GM19455 (cell line): ENCODE measurements around the gene ZFAND4.
"Not testable (repeated sequence)": the region's sequence is repeated elsewhere in the genome, so short reads cannot be mapped to it uniquely, and the experiment has no call there.

Experiments
- ATAC-seq: cut with Tn5 transposase; IDR thresholded peaks from one replicate; pipeline ENCODE4 v1.9.1; 2021; ENCODE audit not compliant: unreplicated experiment

ZFAND4 gene

DNA sequence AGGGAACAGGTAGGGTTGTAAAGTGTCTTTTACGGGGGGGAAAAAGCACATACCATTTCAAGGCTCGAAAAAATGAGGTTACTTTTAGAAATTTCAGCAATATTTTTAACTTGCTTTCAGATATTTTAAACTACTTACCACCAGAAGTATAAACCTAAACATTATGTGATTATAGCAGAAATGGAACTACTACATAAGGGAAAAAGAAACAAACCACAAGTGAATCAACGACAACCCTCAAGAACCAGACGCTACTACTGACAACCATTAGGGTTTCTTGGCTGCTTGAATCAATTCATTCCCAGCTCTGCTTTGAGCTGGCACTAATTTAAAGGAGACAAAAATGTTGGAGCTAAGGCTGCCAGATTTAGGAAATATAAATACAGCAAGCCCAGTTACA, 80.1 kb downstream of the ZFAND4 start:
- no peak for ATAC-seq

DNA sequence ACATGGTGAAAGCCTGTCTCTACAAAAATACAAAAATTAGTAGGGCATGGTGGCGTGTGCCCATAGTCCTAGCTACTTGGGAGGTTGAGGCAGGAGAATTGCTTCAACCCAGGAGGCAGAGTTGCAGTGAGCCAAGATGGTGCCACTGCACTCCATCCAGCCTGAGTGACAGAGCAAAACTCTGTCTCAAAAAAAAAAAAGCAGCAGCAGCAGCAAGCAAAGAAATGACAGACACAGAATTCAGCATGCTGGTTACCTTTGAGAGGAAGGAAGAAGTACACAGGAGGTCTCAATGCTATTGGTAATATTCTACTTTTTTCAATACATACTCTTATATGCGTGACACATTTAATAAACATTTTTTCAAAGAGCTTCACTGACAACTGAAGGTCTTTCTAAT, 81.3 kb downstream of the ZFAND4 start:
- ATAC-seq, result no peak

DNA sequence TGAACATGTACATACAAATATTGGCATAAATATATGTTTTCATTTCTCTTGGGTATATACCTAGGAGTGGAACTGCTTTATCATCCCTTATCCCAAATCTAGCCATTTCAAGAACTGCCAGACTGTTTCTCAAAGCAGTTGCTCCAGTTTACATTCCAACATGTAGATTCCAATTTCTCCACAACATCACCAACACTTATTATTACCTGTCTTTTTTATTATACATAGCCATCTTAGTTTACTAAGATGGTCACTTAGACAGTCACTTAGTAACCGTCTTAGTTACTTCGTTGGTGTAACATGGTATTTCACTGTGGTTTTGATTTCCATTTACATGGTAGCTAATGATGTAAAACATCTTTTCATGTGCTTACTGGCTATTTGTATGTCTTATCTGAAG, 82.7 kb downstream of the ZFAND4 start:
- ATAC-seq, result no peak

DNA sequence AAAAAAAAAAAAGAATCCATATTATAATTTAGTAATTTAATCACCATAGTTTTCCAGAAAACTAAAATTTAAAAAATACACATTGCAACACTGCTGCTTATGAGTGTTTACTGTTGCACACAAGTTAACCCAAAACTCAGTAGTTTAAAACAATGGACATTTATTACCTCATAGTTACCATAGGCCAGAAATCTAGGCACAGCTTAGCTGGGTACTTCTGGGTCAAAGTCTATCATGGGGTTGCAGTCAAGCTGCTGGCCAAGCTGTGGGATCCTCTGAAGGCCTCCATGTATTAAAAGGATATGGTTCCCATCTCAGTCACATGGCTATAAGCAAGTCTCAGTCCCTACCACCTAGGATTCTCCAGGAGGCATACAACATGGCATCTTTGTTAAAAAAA, 83.6 kb downstream of the ZFAND4 start:
- ATAC-seq, result no peak

DNA sequence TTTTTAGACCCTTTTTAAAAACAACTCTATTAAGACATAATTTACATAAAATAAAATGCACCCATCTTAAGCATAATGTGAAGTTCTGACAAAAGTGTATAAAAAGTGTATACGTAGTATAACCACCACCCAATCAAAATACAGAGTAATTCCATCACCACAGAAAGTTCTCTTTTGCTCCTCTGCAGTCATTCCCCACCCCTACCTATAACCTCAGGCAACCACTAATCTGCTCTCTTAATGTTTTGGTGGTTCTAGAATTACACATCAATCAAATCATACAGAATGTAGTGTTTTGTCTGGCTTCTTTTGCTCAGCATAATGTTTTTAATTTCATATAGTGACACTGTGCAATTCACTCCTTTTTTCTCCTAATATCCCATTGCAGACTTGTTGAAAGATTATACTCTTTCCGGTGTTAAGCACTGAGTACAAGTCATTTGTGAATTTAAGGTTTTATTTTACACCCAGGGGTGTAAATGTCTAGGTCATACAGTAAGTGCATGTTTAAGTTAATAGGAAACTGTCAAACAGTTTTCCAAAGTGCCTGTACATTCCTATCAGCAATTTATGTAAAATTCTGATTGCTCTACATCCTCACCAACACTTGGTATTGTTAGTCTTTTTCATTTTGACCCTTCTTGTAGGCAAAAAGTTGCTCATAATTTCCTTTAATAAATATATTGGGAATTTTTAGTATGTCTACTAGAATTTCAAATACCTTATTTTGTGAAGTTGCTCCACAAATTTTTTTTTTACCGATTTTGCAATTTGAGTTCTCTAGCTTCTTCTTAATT, 86.3 kb downstream of the ZFAND4 start:
- ATAC-seq, result no peak

DNA sequence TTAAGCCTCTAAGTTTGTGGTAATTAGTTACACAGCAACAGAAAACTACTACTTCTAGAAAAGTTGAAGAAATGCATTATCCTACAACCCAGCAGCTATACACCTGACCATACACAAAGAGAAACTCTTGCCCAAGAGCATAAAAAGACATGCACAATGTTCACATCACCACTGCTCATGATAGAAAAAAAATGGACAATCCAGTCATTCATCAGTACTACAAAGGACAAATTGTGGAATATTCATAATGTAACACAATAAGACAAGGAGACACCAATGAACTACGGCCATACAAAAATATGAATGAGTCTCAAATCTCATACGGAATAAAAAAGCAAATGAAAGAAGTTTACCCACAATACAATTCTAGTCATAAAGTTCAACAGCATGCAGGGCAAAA, 87.4 kb downstream of the ZFAND4 start:
- ATAC-seq, result no peak

DNA sequence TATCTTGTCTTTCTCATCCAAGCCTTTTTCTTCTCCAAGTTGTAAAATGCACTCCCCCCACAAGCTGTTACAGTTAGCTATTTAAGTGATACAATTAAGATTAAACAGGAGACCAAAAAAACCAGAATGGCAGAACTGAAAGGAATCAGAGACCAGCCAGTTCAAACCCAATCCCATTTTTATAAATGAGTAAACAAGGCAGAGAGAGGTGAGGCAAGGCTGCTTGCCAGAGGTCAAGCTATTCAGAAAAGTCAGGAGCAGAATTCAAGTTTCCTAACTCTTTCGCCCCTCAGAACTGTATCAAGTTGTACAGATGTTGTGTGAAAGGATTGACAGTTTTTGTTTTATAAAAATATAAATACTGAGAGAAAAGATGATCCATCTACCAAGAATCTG, 90.2 kb downstream of the ZFAND4 start:
- ATAC-seq, result no peak

DNA sequence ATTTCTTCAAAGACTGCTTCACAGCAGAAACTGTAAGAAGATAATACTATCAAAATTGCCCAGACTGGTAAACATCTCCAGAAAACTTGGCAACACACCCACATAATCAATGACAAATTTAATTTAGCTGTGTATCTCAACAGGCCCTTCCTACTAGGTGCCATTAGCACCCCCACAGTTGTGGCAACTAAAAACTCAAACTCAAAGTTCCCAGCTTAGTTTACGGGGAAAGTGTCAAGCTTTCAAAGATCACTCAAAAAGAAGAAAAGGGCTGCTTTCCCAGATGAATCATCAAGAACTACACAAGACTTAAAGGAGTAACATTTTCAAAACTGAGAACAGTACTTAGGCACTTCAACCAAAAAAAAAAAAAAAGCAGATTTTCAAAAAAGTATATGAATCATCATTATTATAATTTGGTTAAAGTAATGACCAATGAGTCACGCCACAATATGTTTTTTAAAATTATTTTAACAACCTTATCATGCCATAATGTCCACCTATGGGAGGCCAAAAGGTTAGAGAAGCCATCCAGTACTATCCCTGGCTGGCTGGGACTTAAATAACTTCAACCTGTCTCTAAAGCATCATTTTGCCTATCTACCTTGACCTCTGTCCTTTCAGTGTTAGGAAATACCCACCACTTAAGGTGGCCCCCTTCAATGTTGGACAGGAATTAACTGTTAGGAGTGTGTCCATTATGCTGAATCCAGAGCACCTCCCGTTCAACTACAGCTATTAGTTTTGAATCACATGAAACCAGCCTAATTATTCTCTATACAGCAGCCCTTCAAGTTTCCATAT, 90.8 kb downstream of the ZFAND4 start:
- ATAC-seq, result no peak

DNA sequence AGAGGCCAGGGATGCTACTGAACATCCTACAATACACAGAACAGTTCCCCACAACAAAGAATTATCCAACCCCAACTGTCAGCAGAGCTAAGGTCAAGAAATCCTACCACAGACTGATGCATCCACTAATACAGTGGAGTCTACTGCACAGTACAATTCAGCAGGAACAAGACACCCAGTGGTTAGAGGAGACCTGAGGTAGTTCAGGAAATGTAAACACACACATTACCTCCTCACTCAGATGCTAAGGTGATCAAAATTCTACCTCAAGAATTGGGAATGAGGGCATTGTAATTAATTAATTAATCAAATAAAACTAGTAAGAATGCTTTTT, 91.4 kb downstream of the ZFAND4 start:
- peak; percentile 8 for ATAC-seq

DNA sequence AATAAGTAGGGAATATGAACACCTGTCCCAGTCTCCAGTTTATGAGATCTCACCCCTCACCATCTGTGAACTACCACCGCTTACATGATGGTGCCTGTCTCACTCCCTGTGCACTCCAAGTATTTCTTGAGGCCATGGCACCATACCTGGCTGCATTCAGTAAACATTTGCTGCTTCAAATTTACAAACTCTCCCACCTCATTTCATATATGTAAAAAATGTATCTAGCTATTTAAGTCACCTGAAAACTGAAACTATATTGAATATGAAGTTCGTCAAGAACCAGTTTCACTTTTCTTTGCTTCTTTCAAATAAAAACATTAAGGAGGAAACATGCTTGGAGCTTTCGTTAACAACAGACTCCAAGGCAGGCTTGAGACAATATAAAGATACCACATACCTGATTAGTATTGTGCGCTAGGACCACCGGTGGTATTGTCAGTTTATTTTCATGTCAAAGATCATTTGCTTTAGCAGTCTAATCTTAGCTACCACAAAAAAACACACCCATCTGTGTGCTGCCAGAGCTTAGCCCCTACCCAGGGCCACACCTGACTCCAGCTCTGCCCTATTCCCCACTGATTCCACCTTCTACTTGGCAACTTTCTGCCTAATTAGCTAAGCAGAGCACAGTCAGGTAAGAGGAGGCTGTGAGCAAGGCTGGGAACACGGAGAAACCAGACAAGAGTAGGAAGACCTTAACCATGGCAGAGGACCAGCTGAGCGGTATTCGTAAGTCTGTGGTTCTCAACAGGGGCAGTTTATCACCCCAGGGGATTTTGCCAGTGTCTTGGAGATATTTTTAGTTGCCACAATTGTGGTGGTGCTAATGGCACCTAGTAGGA, 92.0 kb downstream of the ZFAND4 start:
- ATAC-seq, result peak; percentile 59

DNA sequence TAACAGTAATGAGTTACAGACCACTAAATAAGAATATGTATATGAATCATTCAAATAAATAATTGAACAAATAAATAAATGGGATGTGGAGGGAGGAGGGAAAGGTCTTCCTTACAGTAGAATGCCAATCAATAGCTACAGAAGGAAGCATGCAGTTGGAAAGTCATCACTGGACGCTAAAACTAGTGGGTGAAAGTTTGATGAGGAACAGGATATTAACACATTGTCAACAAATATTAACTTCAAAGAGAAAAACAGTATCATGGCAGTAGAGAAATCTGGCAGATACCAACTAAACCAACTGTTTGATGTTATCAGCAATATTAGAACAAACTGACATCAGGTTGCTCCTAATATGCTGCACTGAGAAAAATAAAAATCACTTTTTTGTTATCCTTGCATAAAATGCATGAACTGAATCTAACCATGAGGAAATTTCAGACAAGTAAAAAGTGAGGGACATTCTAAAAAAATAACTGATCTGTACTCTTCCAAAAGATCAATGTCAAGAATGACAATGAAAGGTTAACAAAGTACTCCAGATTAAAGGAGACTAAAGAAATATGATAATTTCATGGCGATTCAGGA, 94.1 kb downstream of the ZFAND4 start:
- no peak for ATAC-seq

DNA sequence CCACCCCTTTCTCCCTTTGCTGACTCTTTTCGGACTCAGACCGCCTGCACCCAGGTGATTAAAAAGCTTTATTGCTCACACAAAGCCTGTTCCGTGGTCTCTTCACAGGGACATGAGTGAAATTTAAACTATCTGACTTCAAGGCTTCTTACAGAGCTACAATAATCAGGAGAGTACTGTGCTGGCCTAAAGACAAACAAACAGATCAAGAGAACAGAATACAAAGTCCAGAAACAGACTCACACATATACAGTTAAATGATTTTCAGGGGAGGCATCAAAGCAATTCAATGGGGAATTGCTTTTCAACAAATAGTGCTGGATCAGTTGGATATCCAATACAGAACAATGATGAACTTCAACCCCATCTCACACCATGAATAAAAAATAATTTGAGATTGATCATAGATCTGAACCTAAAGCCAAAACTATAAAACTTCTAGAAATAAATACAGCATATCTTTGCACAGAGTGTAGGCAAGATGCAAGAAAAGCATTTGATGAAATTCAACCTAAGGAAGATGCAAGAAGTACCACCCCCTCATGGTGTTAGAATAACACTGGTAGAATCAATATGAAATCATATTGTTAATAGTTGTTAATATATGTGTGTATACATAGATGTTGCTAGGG, 96.5 kb downstream of the ZFAND4 start:
- no peak for ATAC-seq

DNA sequence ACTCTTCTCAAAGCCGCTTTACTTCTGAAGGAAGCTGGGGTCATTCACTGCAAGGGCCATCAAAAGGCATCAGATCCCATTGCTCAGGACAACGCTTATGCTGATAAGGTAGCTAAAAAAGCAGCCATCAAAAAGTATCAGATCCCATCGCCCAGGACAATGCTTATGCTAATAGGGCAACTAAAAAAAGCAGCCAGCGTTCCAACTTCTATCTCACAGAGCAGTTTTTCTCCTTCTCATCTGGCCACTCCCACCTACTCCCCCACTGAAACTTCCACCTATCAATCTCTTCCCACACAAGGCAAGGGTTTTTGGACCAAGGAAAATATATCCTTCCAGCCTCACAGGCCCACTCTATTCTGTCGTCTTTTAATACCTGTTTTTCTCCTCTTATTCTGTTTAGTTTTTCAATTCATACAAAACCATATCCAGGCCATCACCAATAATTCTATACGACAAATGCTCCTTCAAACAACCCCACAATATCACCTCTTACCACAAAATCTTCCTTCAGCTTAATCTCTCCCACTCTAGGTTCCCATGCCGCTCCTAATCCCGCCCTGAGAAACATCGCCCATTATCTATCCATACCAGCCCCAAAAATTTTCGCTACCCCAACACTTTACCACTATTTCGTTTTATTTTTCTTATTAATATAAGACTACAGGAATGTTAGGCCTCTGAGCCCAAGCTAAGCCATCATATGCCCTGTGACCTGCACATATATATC, 97.4 kb downstream of the ZFAND4 start:
- ATAC-seq, result not testable (repeated sequence)

DNA sequence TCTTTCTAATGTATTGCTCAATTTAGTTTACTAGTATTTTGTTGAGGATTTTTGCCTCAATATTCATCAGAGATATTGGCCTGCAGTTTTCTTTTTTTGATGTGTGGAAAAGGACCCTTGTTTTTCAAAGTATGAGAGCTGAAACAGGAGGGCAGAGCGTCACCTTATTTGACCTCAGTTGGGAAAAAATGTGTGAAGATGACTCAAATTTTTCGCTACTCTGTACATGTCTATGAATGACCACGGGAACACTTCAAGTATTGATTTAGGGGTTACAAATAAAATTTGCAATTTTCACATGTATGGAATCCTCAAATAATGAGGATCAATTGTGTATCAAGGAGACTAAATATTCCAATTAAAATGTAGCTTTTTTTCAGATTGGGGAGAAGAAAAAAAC, 103.1 kb downstream of the ZFAND4 start:
- no peak for ATAC-seq

DNA sequence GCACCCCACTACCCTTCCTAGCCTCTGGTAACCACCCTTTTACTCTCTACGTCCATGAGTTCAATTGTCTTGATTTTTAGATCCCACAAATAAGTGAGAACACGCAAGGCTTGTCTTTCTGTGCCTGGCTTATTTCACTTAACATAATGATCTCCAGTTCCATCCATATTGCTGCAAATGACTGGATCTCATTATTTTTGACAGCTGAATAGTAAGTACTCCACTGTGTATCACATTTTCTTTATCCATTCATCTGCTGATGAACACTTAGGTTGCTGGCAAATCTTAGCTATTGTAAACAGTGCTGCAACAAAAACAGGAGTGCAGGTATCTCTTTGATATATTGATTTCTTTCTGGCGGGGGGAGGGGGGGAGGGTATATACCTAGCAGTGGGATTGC, 106.2 kb downstream of the ZFAND4 start:
- no peak for ATAC-seq
